ENCODE measurements around the gene PYGO1. TPM values are rescaled to one million over a fixed set of nuclear protein-coding genes. Genes with fewer than 3 reads are reported as not detected.

PYGO1 gene
- total RNA-seq, 1 experiment from 2014 or later = 0.55 TPM

GRCh38 chr15:55526559-55527036 lies 61.5 kb downstream of the PYGO1 start (continued):
- TF ChIP-seq ERG (CRISPR knock-in tag; IDR thresholded peaks at IDR 0.05) (no peak), USF2 (CRISPR knock-in tag; IDR thresholded peaks at IDR 0.05) (peak; percentile 84), GRHL2 (CRISPR knock-in tag; IDR thresholded peaks at IDR 0.05; ENCODE audit: insufficient replicate concordance, severe bottlenecking) (no peak), JAZF1 (CRISPR knock-in tag; IDR thresholded peaks at IDR 0.05) (no peak), CBFB (CRISPR knock-in tag; IDR thresholded peaks at IDR 0.05; ENCODE audit: low read depth) (no peak), ATF6 (CRISPR knock-in tag; IDR thresholded peaks at IDR 0.05) (no peak), E2F1 (CRISPR knock-in tag; IDR thresholded peaks at IDR 0.05) (no peak), ZNF121 (CRISPR knock-in tag; IDR thresholded peaks at IDR 0.05) (no peak), KAT7 (CRISPR knock-in tag; IDR thresholded peaks at IDR 0.05; ENCODE audit: borderline replicate concordance) (no peak)

GRCh38 chr15:55522742-55523450 lies 65.2 kb downstream of the PYGO1 start:
- ATAC-seq (no peak), DNase-seq (ENCODE audit: low spot score) (no peak)
- CTCF ChIA-PET = interaction anchor here (0.6 to 1.3 kb wide), 2 partner anchors 9 to 119 kb away, joined by 3 to 5 read pairs; no protein-coding TSS in a partner anchor
- Mint-ChIP-seq H3K36me3 (peaks cover 6% of the 10 kb centered on the region), H3K4me1 (no peaks in the 10 kb centered on the region), H3K27ac (no peak overlapping the region), H3K4me3 (no peak overlapping the region), H3K9me3 (peaks cover 26% of the 10 kb centered on the region), H3K27me3 (ENCODE audit: low read depth) (peaks cover 25% of the 10 kb centered on the region)
- POLR2A ChIA-PET = no interaction called here
- no peak for TF ChIP-seq CBFB (CRISPR knock-in tag; IDR thresholded peaks at IDR 0.05; ENCODE audit: low read depth)
- TF ChIP-seq NR2C2 (CRISPR knock-in tag; IDR thresholded peaks at IDR 0.05) = no peak
- TF ChIP-seq USF2 (CRISPR knock-in tag; IDR thresholded peaks at IDR 0.05) = no peak
- TF ChIP-seq HMGXB4 (CRISPR knock-in tag; IDR thresholded peaks at IDR 0.05) = no peak

- CTCF ChIA-PET = interaction anchor here (0.7 to 3.1 kb wide), 2 partner anchors 7 to 20 kb away, joined by 3 to 31 read pairs; no protein-coding TSS in a partner anchor
- peaks cover 22% of the 10 kb centered on the region for H3K9me3 Mint-ChIP-seq
- peaks cover 4% of the 10 kb centered on the region for H3K27me3 Mint-ChIP-seq (ENCODE audit: low read depth)
- POLR2A ChIA-PET = no interaction called here
- ATAC-seq (no peak), DNase-seq (ENCODE audit: low spot score) (no peak)
- no peak overlapping the region for H3K27ac Mint-ChIP-seq
- no peak overlapping the region for H3K4me3 Mint-ChIP-seq
- H3K4me1 Mint-ChIP-seq = peaks cover 9% of the 10 kb centered on the region
- H3K36me3 Mint-ChIP-seq = peaks cover 6% of the 10 kb centered on the region
- TF ChIP-seq MLX (CRISPR knock-in tag; IDR thresholded peaks at IDR 0.05) (no peak), E2F4 (CRISPR knock-in tag; IDR thresholded peaks at IDR 0.05; ENCODE audit: borderline replicate concordance, low read depth) (no peak), TCF7 (CRISPR knock-in tag; IDR thresholded peaks at IDR 0.05; ENCODE audit: low read depth) (no peak), ZBTB21 (CRISPR knock-in tag; IDR thresholded peaks at IDR 0.05; ENCODE audit: borderline replicate concordance) (no peak), CREM (CRISPR knock-in tag; IDR thresholded peaks at IDR 0.05) (no peak), GRHL2 (CRISPR knock-in tag; IDR thresholded peaks at IDR 0.05; ENCODE audit: insufficient replicate concordance, severe bottlenecking) (no peak), E2F5 (CRISPR knock-in tag; IDR thresholded peaks at IDR 0.05) (no peak), JUN (CRISPR knock-in tag; IDR thresholded peaks at IDR 0.05) (no peak), ERG (CRISPR knock-in tag; IDR thresholded peaks at IDR 0.05) (no peak)
Observed at GRCh38 chr15:55518641-55519040, 69.5 kb downstream of the PYGO1 start.
